HepG2 (cell line): Measurements from ENCODE around the gene ULK3. TPM values are rescaled to one million over a fixed set of nuclear protein-coding genes. Genes with fewer than 3 reads are reported as not detected.
A peak's percentile ranks its signal among the peaks of the same experiment; 100 is the strongest.

ENCODE experiments used
- ATAC-seq: fragments of 200-7000 bp; cut with Tn5 transposase; 3 replicates; pipeline ENCODE4 v1.9.1; 2020; ENCODE audit warnings: mild to moderate bottlenecking, moderate library complexity
- BruUV-seq: library from RNA; stranded (reverse); fragments of 400-500 nt; replicated peaks from 2 replicates; lab custom pipeline; 2021; lab: Mats Ljungman, UMichigan
- CTCF ChIA-PET: fragments of 300-600 bp; formaldehyde crosslinking; extraction: SDS; loops from one replicate; lab custom pipeline; 2021; ENCODE audit warnings: low total read pairs, inconsistent platforms, low intra/inter-chr PET ratio; lab: Yijun Ruan, JAX
- POLR2A ChIA-PET: fragments of 350-600 bp; sonication (Branson Sonifier 250); formaldehyde crosslinking; loops from one replicate; lab custom pipeline; 2020; ENCODE audit warnings: antibody characterized with exemption, inconsistent platforms; lab: Yijun Ruan, JAX
- DNase-seq: peaks from one replicate; pipeline ENCODE4 v3.0.0-alpha.2; 2015; ENCODE audit warnings: low spot score
- FAIRE-seq: peaks from 3 replicates; lab custom pipeline; 2011; peaks lifted over from hg19 to GRCh38; lab: Jason Lieb, UNC
- H2AFZ ChIP-seq: one replicate; pipeline ENCODE4 v1.6.1; 2011; ENCODE audit warnings: low read length, inconsistent platforms
- H3K27ac ChIP-seq: fragments of 300-600 bp; 3 replicates; pipeline ENCODE4 v1.8.0; 2011; ENCODE audit warnings: mixed run types, mild to moderate bottlenecking, mixed read lengths, low read length, inconsistent platforms; ENCODE audit not compliant: insufficient read depth; ENCODE audit errors: extremely low read length
- H3K27me3 ChIP-seq, 2 experiments: fragments of 200-600 bp in 1 of 2; 2 replicates in 1 of 2; 3 replicates in 1 of 2; pipeline versions ENCODE4 v1.6.0 to v1.8.0; 2011; ENCODE audit warnings: low read length in 2 of 2, mild to moderate bottlenecking in 2 of 2, moderate library complexity in 2 of 2, inconsistent platforms in 1 of 2; ENCODE audit not compliant: insufficient read depth in 2 of 2, control insufficient read depth in 1 of 2
- H3K36me3 ChIP-seq, 2 experiments: fragments of 200-600 bp in 1 of 2; replicated peaks in 1 of 2; 2 replicates in 1 of 2; 3 replicates in 1 of 2; pipeline versions ENCODE4 v1.5.1 to v1.8.0; 2011; ENCODE audit warnings: low read length in 2 of 2, inconsistent platforms in 1 of 2; ENCODE audit not compliant: insufficient read depth in 2 of 2, control insufficient read depth in 1 of 2
- H3K4me1 ChIP-seq: 2 replicates; pipeline ENCODE4 v1.5.1; 2012; ENCODE audit warnings: low read length, inconsistent platforms; ENCODE audit not compliant: insufficient read depth
- H3K4me2 ChIP-seq: 2 replicates; pipeline ENCODE4 v1.6.0; 2011; ENCODE audit warnings: low read depth, low read length, inconsistent platforms
- H3K4me3 ChIP-seq, 3 experiments: fragments of 200-600 bp in 1 of 3; sonication (generic), shearing (Covaris generic) in 1 of 3; replicated peaks in 1 of 3; 2 replicates each; pipeline ENCODE4 v1.5.1; 2011 to 2016; ENCODE audit warnings: low read length in 3 of 3, inconsistent platforms in 2 of 3, low read depth in 2 of 3, mild to moderate bottlenecking in 2 of 3, control low read depth in 1 of 3, mixed read lengths in 1 of 3; ENCODE audit not compliant: insufficient read depth in 1 of 3
- H3K79me2 ChIP-seq: one replicate; pipeline ENCODE4 v1.6.1; 2011; ENCODE audit warnings: low read length, inconsistent platforms; ENCODE audit not compliant: insufficient read depth
- H3K9ac ChIP-seq: 2 replicates; pipeline ENCODE4 v1.6.0; 2011; ENCODE audit warnings: mild to moderate bottlenecking, low read depth, low read length, inconsistent platforms; ENCODE audit not compliant: insufficient read depth
- H3K9me3 ChIP-seq: 2 replicates; pipeline ENCODE4 v1.5.1; 2012; ENCODE audit warnings: mild to moderate bottlenecking, low read length
- H4K20me1 ChIP-seq: 2 replicates; pipeline ENCODE4 v1.6.0; 2011; ENCODE audit warnings: inconsistent platforms, mild to moderate bottlenecking, low read length, moderate library complexity; ENCODE audit not compliant: insufficient read depth
- CEBPZ ChIP-seq: IDR thresholded peaks from 2 replicates; pipeline ENCODE4 v1.6.1; 2012; ENCODE audit warnings: low read length, improper control_type of control experiment
- DDIT3 ChIP-seq: sonication (generic); formaldehyde crosslinking; IDR thresholded peaks from 2 replicates; pipeline ENCODE4 v1.4.0; 2020; ENCODE audit warnings: mild to moderate bottlenecking, missing genetic modification reagents
- FOXJ3 ChIP-seq: sonication (generic); formaldehyde crosslinking; IDR thresholded peaks from 2 replicates; pipeline ENCODE4 v1.4.0; 2020; ENCODE audit warnings: missing genetic modification reagents, mild to moderate bottlenecking, borderline replicate concordance
- HNF4A ChIP-seq: sonication (generic); formaldehyde crosslinking; IDR thresholded peaks from 2 replicates; pipeline ENCODE4 v1.4.0; 2020; ENCODE audit warnings: missing genetic modification reagents
- KDM1A ChIP-seq: IDR thresholded peaks from 2 replicates; pipeline ENCODE4 v1.6.1; 2016; ENCODE audit warnings: missing compliant biosample characterization
- PITX1 ChIP-seq: sonication (generic); formaldehyde crosslinking; IDR thresholded peaks from 2 replicates; pipeline ENCODE4 v1.5.1; 2020; ENCODE audit warnings: mild to moderate bottlenecking, missing genetic modification reagents
- RERE ChIP-seq: IDR thresholded peaks from 2 replicates; pipeline ENCODE4 v1.6.1; 2016; ENCODE audit warnings: low read depth, missing genetic modification reagents, missing compliant biosample characterization
- YEATS4 ChIP-seq: sonication (generic); formaldehyde crosslinking; IDR thresholded peaks from 2 replicates; pipeline ENCODE4 v1.4.0; 2020; ENCODE audit warnings: missing genetic modification reagents, borderline replicate concordance
- ZNF296 ChIP-seq: sonication (generic); formaldehyde crosslinking; conservative IDR thresholded peaks from 2 replicates; pipeline ENCODE4 v1.5.0; 2020; ENCODE audit warnings: mild to moderate bottlenecking, missing genetic modification reagents
- ZNF720 ChIP-seq: sonication (generic); formaldehyde crosslinking; IDR thresholded peaks from 2 replicates; pipeline ENCODE4 v1.4.0; 2020; ENCODE audit warnings: missing genetic modification reagents
- WGBS: methylation state at CpG from one replicate; pipeline ENCODE4 v1.1.6; 2017; ENCODE audit warnings: low lambda C conversion rate; 5-methylcytosine and 5-hydroxymethylcytosine counted together
- in situ Hi-C: cut with HindIII; loops from 2 replicates; pipeline ENCODE4 v1.10.0; 2017; ENCODE audit warnings: low pct_unique_long_range_greater_than_20kb; ENCODE audit not compliant: extremely low pct_ligation_motif_present
- intact Hi-C: fragments of 100-400 bp; cut with micrococcal nuclease; formaldehyde crosslinking; loops from one replicate; pipeline ENCODE4 v1.10.0; 2022; ENCODE audit not compliant: unreplicated experiment
- polyA plus RNA-seq, 8 experiments: library from polyadenylated mRNA; depleted of rRNA in 3 of 8; stranded (reverse) in 7 of 8; unstranded in 1 of 8; fragments of >200 nt; fragmentation: Illumina TruSeq in 4 of 8; extraction: Trizol in 4 of 8; gene quantifications; 2 replicates each; pipeline versions ENCODE4 v1.2.1 to v1.2.3, GENCODE V29; 2011 to 2016; ENCODE audit warnings: low read depth in 4 of 8, missing spikeins in 1 of 8, mixed read lengths in 1 of 8; ENCODE audit not compliant: insufficient read depth in 1 of 8
- total RNA-seq, 5 experiments: library from RNA; depleted of rRNA; stranded (reverse); fragments of >200 nt; fragmentation: Illumina TruSeq; extraction: Trizol; gene quantifications; 2 replicates each; pipeline ENCODE4 v1.2.3, GENCODE V29; 2016; ENCODE audit warnings: low read depth in 1 of 5
- TF ChIP-seq, protein P1 (sequence below): IDR thresholded peaks from 2 replicates; pipeline ENCODE4 v1.6.1; 2012; ENCODE audit warnings: inconsistent platforms

Gene ULK3
- total and polyA plus RNA-seq, 2 of the 13 experiments (the other 11 are each of a cell fraction or from before 2014, with no cell fraction given): 15.2 to 23.7 TPM

DNA sequence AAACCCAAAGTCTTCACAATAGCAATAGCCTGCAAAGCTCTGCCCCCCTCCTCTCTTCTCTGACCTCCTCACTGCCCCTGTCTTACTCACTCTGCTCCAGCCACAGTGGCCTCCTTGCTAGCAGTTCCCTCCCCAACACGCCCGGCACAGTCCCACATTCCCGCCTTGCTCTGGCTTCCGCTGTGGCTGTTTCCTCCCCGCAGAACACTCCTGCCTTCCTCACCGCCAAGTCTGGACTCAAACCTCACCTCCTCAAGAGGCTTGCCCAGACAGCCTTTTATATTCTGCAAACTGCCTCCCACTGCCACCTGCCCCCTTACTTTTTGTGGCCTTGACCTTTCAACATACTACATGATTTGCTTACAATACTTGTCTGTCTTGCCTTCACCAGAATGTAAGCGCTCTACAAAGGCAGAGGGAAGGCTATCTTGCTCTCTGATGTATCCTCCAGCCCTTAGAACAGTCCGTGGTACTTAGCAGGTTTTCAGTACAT, 46.5 kb upstream of the ULK3 start:
- Histone ChIP-seq H3K27me3 (no peaks in the 10 kb centered on the region; a peak in 1 of 5 replicates), H3K4me2 (peak overlapping the region; percentile 84), H3K36me3 (peaks cover 11 to 15% of the 10 kb centered on the region in 2 experiments; a peak in 4 of 5 replicates), H2AFZ (peak overlapping the region; percentile 78), H3K9me3 (no peaks in the 10 kb centered on the region), H3K4me1 (peaks cover 37% of the 10 kb centered on the region), H3K4me3 (peak overlapping the region; percentile 73 to 99 (median 94)), H3K9ac (peak overlapping the region; percentile 95), H3K27ac (peak overlapping the region; percentile 70), H4K20me1 (no peaks in the 10 kb centered on the region; the same call in 1 of the 2 replicates), H3K79me2 (peaks cover 11% of the 10 kb centered on the region)
- WGBS: 1% methylated on average over 8 of the region's 8 CpGs
- DNase-seq: no peak
- BruUV-seq: no TSS peak
- CTCF ChIA-PET: no interaction called here
- POLR2A ChIA-PET: interaction anchor here (1.0 to 3.3 kb wide), 8 partner anchors 9 to 71 kb away, joined by 3 to 23 read pairs (median 4); partner anchors contain the start of genes FAM219B and SCAMP2
- peak; percentile 82 for ATAC-seq
- in situ Hi-C loops: no loop called here
- intact Hi-C loops: no loop called here
- peak; percentile 26 for FAIRE-seq
- TF ChIP-seq RERE (CRISPR knock-in tag): no peak
- no peak for TF ChIP-seq PITX1 (CRISPR knock-in tag)
- TF ChIP-seq FOXJ3 (CRISPR knock-in tag): 0 out of 2 replicates have a peak, but pooled peaks have one; percentile 11
- TF ChIP-seq, protein P1, sequence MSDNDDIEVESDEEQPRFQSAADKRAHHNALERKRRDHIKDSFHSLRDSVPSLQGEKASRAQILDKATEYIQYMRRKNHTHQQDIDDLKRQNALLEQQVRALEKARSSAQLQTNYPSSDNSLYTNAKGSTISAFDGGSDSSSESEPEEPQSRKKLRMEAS: peak; percentile 70; the same call in 1 of the 2 replicates
- TF ChIP-seq ZNF720: no peak
- no peak for TF ChIP-seq CEBPZ
- TF ChIP-seq KDM1A (CRISPR knock-in tag): no peak
- no peak for TF ChIP-seq ZNF296 (CRISPR knock-in tag)
- TF ChIP-seq DDIT3 (CRISPR knock-in tag): no peak
- TF ChIP-seq YEATS4 (CRISPR knock-in tag): no peak
- TF ChIP-seq HNF4A (CRISPR knock-in tag): peak; percentile 16; the same call in 1 of the 2 replicates
